A549 (cell line): Measurements from ENCODE around the gene IFI30. TPM values are rescaled to one million over a fixed set of nuclear protein-coding genes. Genes with fewer than 3 reads are reported as not detected.
A peak's percentile ranks its signal among the peaks of the same experiment; 100 is the strongest.

ENCODE experiments used
- ATAC-seq, 2 experiments: fragments of 200-7000 bp in 1 of 2; fragments of >200 bp in 1 of 2; cut with Nextera tagmentation in 1 of 2; cut with Tn5 transposase in 1 of 2; 3 replicates each; pipeline versions ENCODE4 v1.8.0 to v1.9.1; 2018 to 2020; ENCODE audit warnings: mild to moderate bottlenecking in 1 of 2, moderate library complexity in 1 of 2
- CTCF ChIA-PET: fragments of 300-600 bp; sonication (Branson Sonifier 250); formaldehyde crosslinking; extraction: SDS; loops from one replicate; lab custom pipeline; 2021; ENCODE audit warnings: antibody characterized with exemption, inconsistent platforms; lab: Yijun Ruan, JAX
- POLR2A ChIA-PET: fragments of 350-600 bp; formaldehyde crosslinking; extraction: SDS; loops from one replicate; lab custom pipeline; 2021; ENCODE audit warnings: antibody characterized with exemption, inconsistent platforms; lab: Yijun Ruan, JAX
- DNase-seq, 2 experiments: peaks; one replicate each; pipeline versions ENCODE4 v3.0.0 to v3.0.0-alpha.2; 2011 to 2016; ENCODE audit warnings: low read depth in 1 of 2, low spot score in 1 of 2
- FAIRE-seq: peaks from 2 replicates; lab custom pipeline; 2011; peaks lifted over from hg19 to GRCh38; lab: Jason Lieb, UNC
- H3K27ac ChIP-seq, 2 experiments: fragments of >200 bp; sonication (Bioruptor Twin); formaldehyde crosslinking; 3 replicates each; pipeline ENCODE4 v1.5.1; 2016 to 2017
- H3K4me1 ChIP-seq: fragments of >200 bp; sonication (Bioruptor Twin); formaldehyde crosslinking; 3 replicates; pipeline ENCODE4 v1.6.1; 2016
- H3K4me2 ChIP-seq: fragments of >200 bp; sonication (Bioruptor Twin); formaldehyde crosslinking; 3 replicates; pipeline ENCODE4 v1.6.1; 2016
- H3K4me3 ChIP-seq: fragments of >200 bp; sonication (Bioruptor Twin); formaldehyde crosslinking; 3 replicates; pipeline ENCODE4 v1.5.1; 2016
- H3K9me3 ChIP-seq: fragments of >200 bp; sonication (Bioruptor Twin); formaldehyde crosslinking; 3 replicates; pipeline ENCODE4 v1.6.1; 2016
- CBX8 ChIP-seq: fragments of 200-600 bp; sonication (generic); IDR thresholded peaks from 2 replicates; pipeline ENCODE4 v1.6.1; 2016
- EHF ChIP-seq: fragments of 250-450 bp; sonication (Bioruptor Pico); IDR thresholded peaks from 2 replicates; pipeline ENCODE4 v1.5.0; 2020; ENCODE audit warnings: mild to moderate bottlenecking
- FOSL2 ChIP-seq, 2 experiments: fragments of 450-650 bp in 1 of 2; fragments of >200 bp in 1 of 2; sonication (Bioruptor Twin) in 1 of 2; formaldehyde crosslinking; IDR thresholded peaks; 2 replicates each; pipeline versions ENCODE4 v1.5.0 to v1.6.1; 2016 to 2020; ENCODE audit warnings: mild to moderate bottlenecking in 1 of 2, moderate library complexity in 1 of 2
- GATA3 ChIP-seq: IDR thresholded peaks from 2 replicates; pipeline ENCODE4 v1.6.1; 2012; ENCODE audit warnings: borderline replicate concordance
- HDAC2 ChIP-seq: fragments of 200-600 bp; sonication (generic); IDR thresholded peaks from 2 replicates; pipeline ENCODE4 v1.6.1; 2016
- HEYL ChIP-seq: fragments of 250-450 bp; sonication (Bioruptor Pico); IDR thresholded peaks from 2 replicates; pipeline ENCODE4 v1.8.0; 2021; ENCODE audit warnings: mild to moderate bottlenecking, moderate library complexity
- HOXA7 ChIP-seq: fragments of 250-450 bp; sonication (Bioruptor Pico); IDR thresholded peaks from 2 replicates; pipeline ENCODE4 v1.5.0; 2020; ENCODE audit warnings: mild to moderate bottlenecking, moderate library complexity
- HOXB5 ChIP-seq: fragments of 250-450 bp; sonication (Bioruptor Pico); IDR thresholded peaks from 2 replicates; pipeline ENCODE4 v1.5.0; 2020; ENCODE audit warnings: mild to moderate bottlenecking, moderate library complexity
- KDM1A ChIP-seq: fragments of 200-600 bp; sonication (generic); IDR thresholded peaks from 2 replicates; pipeline ENCODE4 v1.6.1; 2016; ENCODE audit warnings: low read depth, mild to moderate bottlenecking
- KDM5A ChIP-seq: fragments of 200-600 bp; sonication (generic); IDR thresholded peaks from 2 replicates; pipeline ENCODE4 v1.6.1; 2016; ENCODE audit warnings: antibody characterized with exemption, mild to moderate bottlenecking
- NFE2L2 ChIP-seq: fragments of 150-350 bp; conservative IDR thresholded peaks from 2 replicates; pipeline ENCODE4 v1.6.1; 2014; ENCODE audit warnings: low read length
- POLR2A ChIP-seq: IDR thresholded peaks from 2 replicates; pipeline ENCODE4 v1.6.1; 2012; ENCODE audit warnings: mild to moderate bottlenecking, low read length
- POLR2AphosphoS2 ChIP-seq: conservative IDR thresholded peaks from 2 replicates; pipeline ENCODE4 v1.6.1; 2012; ENCODE audit warnings: low read length, improper control_type of control experiment, inconsistent platforms
- RAD21 ChIP-seq, 2 experiments: fragments of >200 bp in 1 of 2; sonication (Bioruptor Twin) in 1 of 2; formaldehyde crosslinking in 1 of 2; IDR thresholded peaks in 1 of 2; conservative IDR thresholded peaks in 1 of 2; 2 replicates in 1 of 2; 3 replicates in 1 of 2; pipeline ENCODE4 v1.6.1; 2012 to 2018; ENCODE audit warnings: inconsistent platforms in 1 of 2
- RARB ChIP-seq: fragments of 250-450 bp; sonication (Bioruptor Pico); IDR thresholded peaks from 2 replicates; pipeline ENCODE4 v1.8.0; 2021; ENCODE audit warnings: mild to moderate bottlenecking, moderate library complexity
- TP53 ChIP-seq: fragments of 250-450 bp; sonication (Bioruptor Pico); IDR thresholded peaks from 2 replicates; pipeline ENCODE4 v1.5.0; 2021; ENCODE audit warnings: mild to moderate bottlenecking, moderate library complexity
- ZC3H11A ChIP-seq: fragments of 450-650 bp; IDR thresholded peaks from 2 replicates; pipeline ENCODE4 v1.6.1; 2014; ENCODE audit warnings: antibody characterized with exemption, mild to moderate bottlenecking
- ZFP36 ChIP-seq: fragments of 450-650 bp; IDR thresholded peaks from 2 replicates; pipeline ENCODE4 v1.6.1; 2014; ENCODE audit warnings: borderline replicate concordance; ENCODE audit not compliant: partially characterized antibody
- ZNF302 ChIP-seq: fragments of 250-450 bp; sonication (Bioruptor Pico); IDR thresholded peaks from 2 replicates; pipeline ENCODE4 v1.9.0; 2021; ENCODE audit warnings: inconsistent platforms, mild to moderate bottlenecking, moderate library complexity
- ZSCAN20 ChIP-seq: fragments of 250-450 bp; sonication (Bioruptor Pico); IDR thresholded peaks from 2 replicates; pipeline ENCODE4 v1.8.0; 2022; ENCODE audit warnings: mild to moderate bottlenecking, moderate library complexity
- WGBS: methylation state at CpG from one replicate; pipeline ENCODE4 v1.1.6; 2017; ENCODE audit errors: missing lambda C conversion rate; 5-methylcytosine and 5-hydroxymethylcytosine counted together
- polyA plus RNA-seq, 4 experiments: library from polyadenylated mRNA; depleted of rRNA in 3 of 4; stranded (reverse); fragments of >200 nt; fragmentation: RNase III in 1 of 4; extraction: RNeasy Plus Mini Kit Qiagen cat#74134 plus additional on column Dnase treatment in 1 of 4; gene quantifications; 2 replicates in 3 of 4; 3 replicates in 1 of 4; pipeline ENCODE4 v1.2.3, GENCODE V29; 2011 to 2017
- TF ChIP-seq, protein P1 (sequence below): IDR thresholded peaks from 2 replicates; pipeline ENCODE4 v1.6.1; 2012
- TF ChIP-seq, protein P2 (sequence below): fragments of 250-450 bp; sonication (Bioruptor Pico); IDR thresholded peaks from 2 replicates; pipeline ENCODE4 v1.5.0; 2020; ENCODE audit warnings: low read depth, mild to moderate bottlenecking, moderate library complexity
- TF ChIP-seq, protein P3 (sequence below): IDR thresholded peaks from 2 replicates; pipeline ENCODE4 v1.6.1; 2012
- TF ChIP-seq, protein P4 (sequence below): fragments of 250-450 bp; sonication (Bioruptor Pico); IDR thresholded peaks from 2 replicates; pipeline ENCODE4 v1.5.0; 2021; ENCODE audit warnings: mild to moderate bottlenecking, moderate library complexity, borderline replicate concordance

IFI30 gene
- polyA plus RNA-seq, 2 of the 4 experiments (the other 2 are of a cell fraction), result 11.2 to 13.5 TPM

DNA sequence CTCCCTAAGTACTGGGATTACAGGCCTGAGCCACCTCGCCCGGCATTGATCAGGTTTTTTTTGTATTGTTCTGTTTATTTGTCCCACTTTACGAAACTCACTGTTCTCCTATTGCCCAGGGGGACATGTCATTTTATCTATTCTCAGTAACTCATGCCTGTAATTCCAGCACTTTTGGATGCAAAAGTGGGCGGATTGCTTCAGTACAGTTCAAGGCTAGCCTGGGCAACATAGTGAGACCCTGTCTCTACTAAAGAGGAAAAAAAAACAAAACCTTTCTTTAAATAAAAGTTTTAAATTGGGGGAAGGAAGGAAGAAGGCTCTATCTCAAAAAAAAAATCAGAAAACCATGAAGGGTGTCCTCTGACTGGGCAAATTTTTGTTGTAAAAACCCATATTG lies 16.7 kb downstream of the IFI30 start (continued):
- TF ChIP-seq HOXB5 (CRISPR knock-in tag) (no peak), RAD21 (conservative IDR thresholded peaks at IDR 0.05 in 1 of 2, IDR thresholded peaks at IDR 0.05 in 1 of 2) (no peak), KDM1A (no peak), KDM5A (no peak), HDAC2 (no peak)

DNA sequence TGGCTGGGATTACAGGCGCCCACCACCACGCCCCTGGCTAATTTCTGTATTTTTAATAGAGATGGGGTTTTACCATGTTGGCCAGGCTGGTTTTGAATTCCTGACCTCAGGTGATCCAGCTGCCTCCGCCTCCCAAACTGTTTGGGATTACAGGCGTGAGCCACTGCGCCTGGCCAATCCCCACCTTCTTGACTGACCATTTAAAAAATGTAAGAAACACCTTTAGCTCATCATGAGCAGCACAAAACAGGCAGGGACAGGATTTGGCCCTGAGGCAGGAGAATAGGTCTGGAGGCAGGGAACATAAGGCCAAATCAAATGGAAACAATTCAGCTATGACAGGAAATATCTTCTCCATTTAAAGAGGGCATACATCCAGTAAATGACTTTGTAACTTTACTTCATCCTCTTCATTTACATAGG lies 18.0 kb downstream of the IFI30 start:
- peaks cover 14% of the 10 kb centered on the region; the same call in 2 of the 3 replicates for H3K4me1 ChIP-seq
- DNase-seq (no peak), FAIRE-seq (no peak), ATAC-seq (no peak)
- WGBS, result 76% methylated on average over 5 of the region's 5 CpGs
- H3K4me2 ChIP-seq, result peak overlapping the region; percentile 81
- POLR2A ChIA-PET, result no interaction called here
- peak overlapping the region; percentile 62 to 87; a peak in 5 of 6 replicates for H3K27ac ChIP-seq
- no peaks in the 10 kb centered on the region for H3K9me3 ChIP-seq
- TF ChIP-seq ZSCAN20 (CRISPR knock-in tag) (no peak), EHF (CRISPR knock-in tag) (no peak), FOSL2 (IDR thresholded peaks at IDR 0.05) (no peak), FOSL2 (CRISPR knock-in tag; IDR thresholded peaks at IDR 0.05) (no peak), GATA3 (no peak), RAD21 (conservative IDR thresholded peaks at IDR 0.05 in 1 of 2, IDR thresholded peaks at IDR 0.05 in 1 of 2) (no peak), ZNF302 (CRISPR knock-in tag) (no peak), POLR2A (no peak), RARB (no peak), CBX8 (no peak), HEYL (CRISPR knock-in tag) (no peak), HOXA7 (CRISPR knock-in tag) (no peak), TP53 (no peak), ZFP36 (no peak), ZC3H11A (no peak), NFE2L2 (no peak), POLR2AphosphoS2 (no peak)
- TF ChIP-seq, protein P1, sequence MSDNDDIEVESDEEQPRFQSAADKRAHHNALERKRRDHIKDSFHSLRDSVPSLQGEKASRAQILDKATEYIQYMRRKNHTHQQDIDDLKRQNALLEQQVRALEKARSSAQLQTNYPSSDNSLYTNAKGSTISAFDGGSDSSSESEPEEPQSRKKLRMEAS, result no peak
- TF ChIP-seq, protein P2, sequence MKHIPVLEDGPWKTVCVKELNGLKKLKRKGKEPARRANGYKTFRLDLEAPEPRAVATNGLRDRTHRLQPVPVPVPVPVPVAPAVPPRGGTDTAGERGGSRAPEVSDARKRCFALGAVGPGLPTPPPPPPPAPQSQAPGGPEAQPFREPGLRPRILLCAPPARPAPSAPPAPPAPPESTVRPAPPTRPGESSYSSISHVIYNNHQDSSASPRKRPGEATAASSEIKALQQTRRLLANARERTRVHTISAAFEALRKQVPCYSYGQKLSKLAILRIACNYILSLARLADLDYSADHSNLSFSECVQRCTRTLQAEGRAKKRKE (CRISPR knock-in tag), result no peak
- TF ChIP-seq, protein P3, sequence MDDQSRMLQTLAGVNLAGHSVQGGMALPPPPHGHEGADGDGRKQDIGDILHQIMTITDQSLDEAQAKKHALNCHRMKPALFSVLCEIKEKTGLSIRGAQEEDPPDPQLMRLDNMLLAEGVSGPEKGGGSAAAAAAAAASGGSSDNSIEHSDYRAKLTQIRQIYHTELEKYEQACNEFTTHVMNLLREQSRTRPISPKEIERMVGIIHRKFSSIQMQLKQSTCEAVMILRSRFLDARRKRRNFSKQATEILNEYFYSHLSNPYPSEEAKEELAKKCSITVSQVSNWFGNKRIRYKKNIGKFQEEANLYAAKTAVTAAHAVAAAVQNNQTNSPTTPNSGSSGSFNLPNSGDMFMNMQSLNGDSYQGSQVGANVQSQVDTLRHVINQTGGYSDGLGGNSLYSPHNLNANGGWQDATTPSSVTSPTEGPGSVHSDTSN, result no peak
- TF ChIP-seq, protein P4, sequence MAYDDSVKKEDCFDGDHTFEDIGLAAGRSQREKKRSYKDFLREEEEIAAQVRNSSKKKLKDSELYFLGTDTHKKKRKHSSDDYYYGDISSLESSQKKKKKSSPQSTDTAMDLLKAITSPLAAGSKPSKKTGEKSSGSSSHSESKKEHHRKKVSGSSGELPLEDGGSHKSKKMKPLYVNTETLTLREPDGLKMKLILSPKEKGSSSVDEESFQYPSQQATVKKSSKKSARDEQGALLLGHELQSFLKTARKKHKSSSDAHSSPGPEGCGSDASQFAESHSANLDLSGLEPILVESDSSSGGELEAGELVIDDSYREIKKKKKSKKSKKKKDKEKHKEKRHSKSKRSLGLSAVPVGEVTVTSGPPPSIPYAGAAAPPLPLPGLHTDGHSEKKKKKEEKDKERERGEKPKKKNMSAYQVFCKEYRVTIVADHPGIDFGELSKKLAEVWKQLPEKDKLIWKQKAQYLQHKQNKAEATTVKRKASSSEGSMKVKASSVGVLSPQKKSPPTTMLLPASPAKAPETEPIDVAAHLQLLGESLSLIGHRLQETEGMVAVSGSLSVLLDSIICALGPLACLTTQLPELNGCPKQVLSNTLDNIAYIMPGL, result no peak
- peak overlapping the region; percentile 52; the same call in 1 of the 3 replicates for H3K4me3 ChIP-seq
- CTCF ChIA-PET, result interaction anchor here (0.8 to 5.8 kb wide), 26 partner anchors 8 to 227 kb away, joined by 3 to 60 read pairs (median 5); partner anchors contain the start of genes IFI30, PIK3R2, RAB3A and SSBP4
